Naive thymus-derived CD4-positive, alpha-beta T cell (primary cell): ENCODE measurements around the gene LRG1. TPM values are rescaled to one million over a fixed set of nuclear protein-coding genes. Genes with fewer than 3 reads are reported as not detected.

Experiments
- ATAC-seq: fragments of 150-1000 bp; cut with Tn5 transposase; 2 replicates; pipeline ENCODE4 v1.10.0; 2021; ENCODE audit warnings: mild to moderate bottlenecking, moderate library complexity
- CTCF ChIA-PET: fragments of 350-600 bp; sonication (Branson Sonifier 250); formaldehyde crosslinking; loops from one replicate; lab custom pipeline; 2021; ENCODE audit warnings: antibody characterized with exemption; lab: Charles Lee
- POLR2A ChIA-PET: fragments of 350-600 bp; sonication (Branson Sonifier 250); formaldehyde crosslinking; loops from one replicate; lab custom pipeline; 2021; ENCODE audit warnings: antibody characterized with exemption, inconsistent platforms; lab: Charles Lee
- DNase-seq, 9 donors: peaks; one replicate each; pipeline versions ENCODE4 v3.0.0 to v3.0.0-alpha.2; 2020 to 2022; ENCODE audit warnings: mixed read lengths in 1 of 9
- H3K27ac ChIP-seq: one replicate; pipeline ENCODE4 v1.7.0; 2013; ENCODE audit warnings: mild to moderate bottlenecking, low read depth, low read length, moderate library complexity
- H3K27me3 ChIP-seq, 2 donors: one replicate each; pipeline ENCODE4 v1.7.0; 2013; ENCODE audit warnings: low read length in 2 of 2, mild to moderate bottlenecking in 2 of 2, moderate library complexity in 2 of 2; ENCODE audit not compliant: control insufficient read depth in 2 of 2, insufficient read depth in 2 of 2
- H3K36me3 ChIP-seq, 3 experiments: 1 replicate in 2 of 3; 2 replicates in 1 of 3; pipeline ENCODE4 v1.7.0; 2013; ENCODE audit warnings: low read length in 3 of 3, mild to moderate bottlenecking in 3 of 3, moderate library complexity in 1 of 3; ENCODE audit not compliant: insufficient read depth in 3 of 3, control insufficient read depth in 2 of 3
- H3K4me1 ChIP-seq, 2 donors: one replicate each; pipeline ENCODE4 v1.7.0; 2013; ENCODE audit warnings: low read length in 2 of 2, mild to moderate bottlenecking in 2 of 2, moderate library complexity in 1 of 2; ENCODE audit not compliant: control insufficient read depth in 2 of 2, insufficient read depth in 2 of 2
- H3K4me3 ChIP-seq: 2 replicates; pipeline ENCODE4 v1.7.0; 2013; ENCODE audit warnings: mild to moderate bottlenecking, low read length
- H3K9me3 ChIP-seq, 3 experiments: 1 replicate in 2 of 3; 2 replicates in 1 of 3; pipeline ENCODE4 v1.7.0; 2013; ENCODE audit warnings: low read length in 3 of 3; ENCODE audit not compliant: control insufficient read depth in 2 of 3
- H3K27ac Mint-ChIP-seq, 9 donors: one replicate each; pipeline ENCODE4 v1.8.0; 2020 to 2022; ENCODE audit warnings: mixed read lengths in 9 of 9, mild to moderate bottlenecking in 8 of 9, moderate library complexity in 5 of 9, inconsistent platforms in 2 of 9
- H3K27me3 Mint-ChIP-seq, 5 donors: one replicate each; pipeline ENCODE4 v1.8.0; 2021 to 2022; ENCODE audit warnings: mixed read lengths in 5 of 5, mild to moderate bottlenecking in 1 of 5
- H3K36me3 Mint-ChIP-seq, 5 donors: one replicate each; pipeline ENCODE4 v1.8.0; 2020 to 2022; ENCODE audit warnings: mixed read lengths in 5 of 5, mild to moderate bottlenecking in 3 of 5, inconsistent platforms in 1 of 5
- H3K4me1 Mint-ChIP-seq, 7 donors: one replicate each; pipeline ENCODE4 v1.8.0; 2020 to 2022; ENCODE audit warnings: mixed read lengths in 7 of 7, mild to moderate bottlenecking in 3 of 7, inconsistent platforms in 1 of 7
- H3K4me3 Mint-ChIP-seq, 10 donors: one replicate each; pipeline ENCODE4 v1.8.0; 2020 to 2022; ENCODE audit warnings: mild to moderate bottlenecking in 10 of 10, mixed read lengths in 10 of 10, moderate library complexity in 6 of 10, inconsistent platforms in 2 of 10
- H3K9me3 Mint-ChIP-seq, 11 donors: one replicate each; pipeline ENCODE4 v1.8.0; 2020 to 2022; ENCODE audit warnings: mixed read lengths in 11 of 11, mild to moderate bottlenecking in 4 of 11, inconsistent platforms in 1 of 11, moderate library complexity in 1 of 11
- intact Hi-C, 2 donors: fragments of 100-400 bp; cut with micrococcal nuclease; formaldehyde crosslinking; loops; one replicate each; pipeline ENCODE4 v1.15.1; 2023
- polyA plus RNA-seq, 2 donors: library from polyadenylated mRNA; unstranded; fragments of 300-500 nt; fragmentation: Illumina TruSeq; gene quantifications; one replicate each; pipeline ENCODE4 v1.2.3, GENCODE V29; 2021
- total RNA-seq, 6 experiments: library from RNA in 5 of 6; stranded (reverse) in 5 of 6; gene quantifications; 1 replicate in 5 of 6; 2 replicates in 1 of 6; pipeline ENCODE4 v1.2.3 and lab custom pipeline; 2021 to 2026

LRG1 gene
- total and polyA plus RNA-seq, 7 experiments from 2014 or later: 0.06 to 1.6 (median 0.50) TPM; not detected in 3

DNA sequence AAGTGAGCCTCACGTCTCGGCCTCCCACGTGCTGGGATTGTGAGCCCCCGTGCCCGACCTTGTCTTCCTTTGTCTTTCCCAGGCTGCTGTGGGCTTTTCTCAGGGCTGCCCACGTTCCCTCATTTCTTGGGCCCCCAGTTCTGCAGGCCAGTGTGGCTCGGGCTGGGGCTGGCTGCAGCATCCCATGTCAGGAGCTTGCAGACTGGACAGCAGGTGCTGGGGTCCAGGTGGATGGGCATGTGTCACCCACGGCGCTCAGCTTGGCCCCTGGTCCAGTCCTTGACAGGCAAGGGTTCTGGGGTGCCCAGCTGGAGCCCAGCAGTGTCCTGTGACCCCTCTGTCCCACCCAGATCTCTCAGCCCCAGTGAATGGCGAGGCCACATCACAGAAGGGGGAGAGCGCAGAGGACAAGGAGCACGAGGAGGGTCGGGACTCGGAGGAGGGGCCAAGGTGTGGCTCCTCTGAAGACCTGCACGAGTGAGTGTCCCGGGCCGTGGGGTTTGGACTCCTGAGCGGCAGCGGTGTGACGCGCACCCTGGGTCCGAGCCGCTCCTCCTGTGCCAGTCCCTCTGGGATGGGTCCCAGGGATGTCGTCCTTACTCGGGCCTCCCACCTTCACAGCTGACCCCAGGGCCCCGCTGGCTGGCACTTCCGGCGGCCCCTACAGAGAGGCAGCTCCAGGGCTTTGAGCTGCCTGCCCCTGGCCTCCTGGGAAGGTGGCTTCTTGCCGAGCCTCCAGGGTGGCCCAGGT is 38.8 kb downstream of the LRG1 start:
- peaks cover 0 to 77% (median 9%) of the 10 kb centered on the region in 3 experiments for H3K36me3 ChIP-seq
- no peak for ATAC-seq
- peaks cover 0 to 17% (median 0%) of the 10 kb centered on the region in 5 donors for H3K36me3 Mint-ChIP-seq

GRCh38 chr19:4499855-4500254 is 40.0 kb downstream of the LRG1 start:
- Mint-ChIP-seq H3K27me3 (no peaks in the 10 kb centered on the region), H3K4me1 (no peaks in the 10 kb centered on the region), H3K36me3 (peaks cover 0 to 13% (median 3%) of the 10 kb centered on the region in 5 donors), H3K4me3 (no peak overlapping the region), H3K9me3 (no peaks in the 10 kb centered on the region), H3K27ac (no peak overlapping the region)
- ATAC-seq (no peak), DNase-seq (no peak)
- no peaks in the 10 kb centered on the region for H3K9me3 ChIP-seq
- no peak overlapping the region for H3K4me3 ChIP-seq
- H3K27ac ChIP-seq: no peak overlapping the region
- intact Hi-C loops: no loop called here
- H3K27me3 ChIP-seq: no peaks in the 10 kb centered on the region
- ChIA-PET CTCF (no interaction called here), POLR2A (no interaction called here)
- H3K4me1 ChIP-seq: no peaks in the 10 kb centered on the region
- peaks cover 0 to 81% (median 9%) of the 10 kb centered on the region in 3 experiments for H3K36me3 ChIP-seq

More for the DNA sequence above, 38.8 kb downstream of the LRG1 start:
- Mint-ChIP-seq H3K27me3 (no peaks in the 10 kb centered on the region), H3K27ac (no peak overlapping the region), H3K4me1 (peaks cover 0 to 3% (median 0%) of the 10 kb centered on the region in 7 donors), H3K9me3 (no peaks in the 10 kb centered on the region), H3K4me3 (no peak overlapping the region)
- CTCF ChIA-PET: no interaction called here
- H3K9me3 ChIP-seq: no peaks in the 10 kb centered on the region
- H3K27me3 ChIP-seq: no peaks in the 10 kb centered on the region
- H3K27ac ChIP-seq: no peak overlapping the region
- intact Hi-C loops: no loop called here
- DNase-seq: no peak
- H3K4me3 ChIP-seq: no peak overlapping the region
- POLR2A ChIA-PET: no interaction called here
- no peaks in the 10 kb centered on the region for H3K4me1 ChIP-seq

GRCh38 chr19:4499318-4499717 is 40.5 kb downstream of the LRG1 start:
- Mint-ChIP-seq H3K27me3 (no peaks in the 10 kb centered on the region), H3K36me3 (peaks cover 0 to 17% (median 3%) of the 10 kb centered on the region in 5 donors), H3K4me3 (no peak overlapping the region), H3K27ac (no peak overlapping the region), H3K4me1 (no peaks in the 10 kb centered on the region), H3K9me3 (no peaks in the 10 kb centered on the region)
- intact Hi-C loops: no loop called here
- Histone ChIP-seq H3K4me3 (no peak overlapping the region), H3K27me3 (no peaks in the 10 kb centered on the region), H3K27ac (no peak overlapping the region), H3K36me3 (peaks cover 0 to 83% (median 9%) of the 10 kb centered on the region in 3 experiments), H3K4me1 (no peaks in the 10 kb centered on the region), H3K9me3 (no peaks in the 10 kb centered on the region)
- ChIA-PET POLR2A (no interaction called here), CTCF (no interaction called here)
- no peak for ATAC-seq
- DNase-seq: no peak

GRCh38 chr19:4498694-4499093 is 41.1 kb downstream of the LRG1 start:
- no peaks in the 10 kb centered on the region for H3K9me3 Mint-ChIP-seq
- no peaks in the 10 kb centered on the region for H3K9me3 ChIP-seq
- peaks cover 0 to 17% (median 3%) of the 10 kb centered on the region in 5 donors for H3K36me3 Mint-ChIP-seq
- H3K4me1 ChIP-seq: no peaks in the 10 kb centered on the region
- peaks cover 0 to 84% (median 9%) of the 10 kb centered on the region in 3 experiments for H3K36me3 ChIP-seq
- ATAC-seq: no peak
- no peak overlapping the region for H3K4me3 Mint-ChIP-seq
- no peaks in the 10 kb centered on the region for H3K27me3 ChIP-seq
- CTCF ChIA-PET: no interaction called here
- no peak overlapping the region for H3K4me3 ChIP-seq
- no peak overlapping the region for H3K27ac Mint-ChIP-seq
- DNase-seq: no peak
- intact Hi-C loops: no loop called here
- H3K4me1 Mint-ChIP-seq: no peaks in the 10 kb centered on the region
- H3K27ac ChIP-seq: no peak overlapping the region
- POLR2A ChIA-PET: no interaction called here
- no peaks in the 10 kb centered on the region for H3K27me3 Mint-ChIP-seq

GRCh38 chr19:4497770-4498389 is 42.0 kb downstream of the LRG1 start:
- no peak overlapping the region for H3K27ac Mint-ChIP-seq
- Histone ChIP-seq H3K9me3 (no peaks in the 10 kb centered on the region), H3K36me3 (peaks cover 0 to 84% (median 9%) of the 10 kb centered on the region in 3 experiments), H3K27me3 (no peaks in the 10 kb centered on the region), H3K27ac (no peak overlapping the region), H3K4me3 (no peak overlapping the region), H3K4me1 (no peaks in the 10 kb centered on the region)
- H3K27me3 Mint-ChIP-seq: no peaks in the 10 kb centered on the region
- ATAC-seq: no peak
- H3K36me3 Mint-ChIP-seq: peaks cover 0 to 17% (median 3%) of the 10 kb centered on the region in 5 donors
- CTCF ChIA-PET: no interaction called here
- H3K9me3 Mint-ChIP-seq: no peaks in the 10 kb centered on the region
- intact Hi-C loops: no loop called here
- no peak overlapping the region for H3K4me3 Mint-ChIP-seq
- POLR2A ChIA-PET: no interaction called here
- no peaks in the 10 kb centered on the region for H3K4me1 Mint-ChIP-seq
- no peak for DNase-seq

GRCh38 chr19:4496304-4496703 is 43.5 kb downstream of the LRG1 start:
- POLR2A ChIA-PET: no interaction called here

More at GRCh38 chr19:4496304-4496703, 43.5 kb downstream of the LRG1 start:
- Histone ChIP-seq H3K9me3 (no peaks in the 10 kb centered on the region), H3K36me3 (peaks cover 0 to 80% (median 9%) of the 10 kb centered on the region in 3 experiments), H3K4me3 (no peak overlapping the region), H3K27me3 (no peaks in the 10 kb centered on the region), H3K27ac (no peak overlapping the region), H3K4me1 (no peaks in the 10 kb centered on the region)
- Mint-ChIP-seq H3K27me3 (no peaks in the 10 kb centered on the region), H3K4me1 (no peaks in the 10 kb centered on the region), H3K27ac (no peak overlapping the region), H3K9me3 (no peaks in the 10 kb centered on the region), H3K4me3 (no peak overlapping the region), H3K36me3 (peaks cover 0 to 17% (median 3%) of the 10 kb centered on the region in 5 donors)
- DNase-seq (no peak), ATAC-seq (no peak)
- CTCF ChIA-PET: no interaction called here
- intact Hi-C loops: no loop called here
